Tibial nerve (tissue), 3 donors: ENCODE measurements around the gene LYPD4.

ENCODE experiments used
- POLR2A ChIP-seq, 2 donors: fragments of 450-650 bp; IDR thresholded peaks; one replicate each; pipeline ENCODE4 v1.6.1; 2017; ENCODE audit warnings: antibody characterized with exemption in 2 of 2, mild to moderate bottlenecking in 2 of 2, moderate library complexity in 2 of 2
- TF ChIP-seq, protein P1 (sequence below), 5 experiments: fragments of 200-600 bp in 3 of 5; fragments of 450-650 bp in 2 of 5; sonication (generic) in 3 of 5; IDR thresholded peaks; one replicate each; pipeline ENCODE4 v1.5.1; 2016 to 2019; ENCODE audit warnings: antibody characterized with exemption in 5 of 5, mild to moderate bottlenecking in 3 of 5, moderate library complexity in 2 of 5

DNA sequence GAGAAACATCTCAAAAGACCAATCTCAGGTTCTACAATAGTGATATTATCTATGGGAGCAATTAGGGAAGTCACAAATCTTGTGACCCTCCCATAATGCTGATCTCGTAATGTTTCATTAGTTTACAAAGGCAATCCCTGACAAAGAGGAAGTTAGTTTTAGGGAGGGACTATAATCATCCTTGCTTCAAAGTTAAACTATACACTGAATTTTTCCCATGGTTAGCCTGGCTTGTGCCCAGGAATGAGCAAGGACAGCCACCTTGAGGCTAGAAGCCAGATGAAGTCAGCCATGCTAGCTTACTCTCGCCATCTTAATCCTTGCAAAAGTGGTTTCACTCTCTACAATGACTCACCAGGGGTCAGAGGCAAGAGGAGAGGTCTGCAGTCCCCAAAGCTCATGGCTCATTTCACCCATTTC lies 42.7 kb downstream of the LYPD4 start:
- TF ChIP-seq, protein P1, sequence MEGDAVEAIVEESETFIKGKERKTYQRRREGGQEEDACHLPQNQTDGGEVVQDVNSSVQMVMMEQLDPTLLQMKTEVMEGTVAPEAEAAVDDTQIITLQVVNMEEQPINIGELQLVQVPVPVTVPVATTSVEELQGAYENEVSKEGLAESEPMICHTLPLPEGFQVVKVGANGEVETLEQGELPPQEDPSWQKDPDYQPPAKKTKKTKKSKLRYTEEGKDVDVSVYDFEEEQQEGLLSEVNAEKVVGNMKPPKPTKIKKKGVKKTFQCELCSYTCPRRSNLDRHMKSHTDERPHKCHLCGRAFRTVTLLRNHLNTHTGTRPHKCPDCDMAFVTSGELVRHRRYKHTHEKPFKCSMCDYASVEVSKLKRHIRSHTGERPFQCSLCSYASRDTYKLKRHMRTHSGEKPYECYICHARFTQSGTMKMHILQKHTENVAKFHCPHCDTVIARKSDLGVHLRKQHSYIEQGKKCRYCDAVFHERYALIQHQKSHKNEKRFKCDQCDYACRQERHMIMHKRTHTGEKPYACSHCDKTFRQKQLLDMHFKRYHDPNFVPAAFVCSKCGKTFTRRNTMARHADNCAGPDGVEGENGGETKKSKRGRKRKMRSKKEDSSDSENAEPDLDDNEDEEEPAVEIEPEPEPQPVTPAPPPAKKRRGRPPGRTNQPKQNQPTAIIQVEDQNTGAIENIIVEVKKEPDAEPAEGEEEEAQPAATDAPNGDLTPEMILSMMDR (IDR thresholded peaks at IDR 0.05): no peak
- TF ChIP-seq POLR2A (IDR thresholded peaks at IDR 0.05): no peak
